HG02981 (cell line): ENCODE data around the gene WFDC5.

Source experiments
- ATAC-seq: cut with Tn5 transposase; IDR thresholded peaks from one replicate; pipeline ENCODE4 v1.9.1; 2021; ENCODE audit warnings: mild to moderate bottlenecking, moderate library complexity; ENCODE audit not compliant: unreplicated experiment

WFDC5 gene

GRCh38 chr20:45115829-45116228, 855 bp upstream of the WFDC5 start:
- no peak for ATAC-seq

GRCh38 chr20:45115386-45115774, 406 bp upstream of the WFDC5 start:
- no peak for ATAC-seq

- ATAC-seq: no peak
These were observed 1.1 kb downstream of the WFDC5 start for GRCh38 chr20:45113865-45114264.

- ATAC-seq: no peak
These were observed 2.2 kb downstream of the WFDC5 start for GRCh38 chr20:45112754-45113153.

- no peak for ATAC-seq
These were observed 3.0 kb downstream of the WFDC5 start for GRCh38 chr20:45111799-45112471.

- no peak for ATAC-seq
These were observed 3.7 kb downstream of the WFDC5 start for GRCh38 chr20:45111285-45111684.

GRCh38 chr20:45110301-45110700, 4.7 kb downstream of the WFDC5 start:
- no peak for ATAC-seq

GRCh38 chr20:45109634-45110033, 5.3 kb downstream of the WFDC5 start:
- no peak for ATAC-seq

- ATAC-seq: no peak
These were observed 9.7 kb downstream of the WFDC5 start for GRCh38 chr20:45105317-45105716.

- no peak for ATAC-seq
These were observed 10.2 kb downstream of the WFDC5 start for GRCh38 chr20:45104786-45105185.

GRCh38 chr20:45103072-45103471, 11.9 kb downstream of the WFDC5 start:
- ATAC-seq: no peak

- ATAC-seq: no peak
These were observed 13.6 kb downstream of the WFDC5 start for GRCh38 chr20:45101333-45101850.

GRCh38 chr20:45100563-45101245, 14.3 kb downstream of the WFDC5 start, which contains the start of gene KCNS1:
TSS of gene KCNS1 (minus strand) at chr20:45101127. CDS start at chr20:45099236, 1,891 bp downstream.
- no peak for ATAC-seq

GRCh38 chr20:45098103-45098773, 16.7 kb downstream of the WFDC5 start:
- ATAC-seq: no peak

- ATAC-seq: no peak
These were observed 17.4 kb downstream of the WFDC5 start for GRCh38 chr20:45097485-45098102.

- no peak for ATAC-seq
These were observed 18.2 kb downstream of the WFDC5 start for GRCh38 chr20:45096781-45097180.

- ATAC-seq: no peak
These were observed 19.2 kb downstream of the WFDC5 start for GRCh38 chr20:45095805-45096238.

- no peak for ATAC-seq
These were observed 20.0 kb downstream of the WFDC5 start for GRCh38 chr20:45094864-45095574.

- ATAC-seq: no peak
These were observed 20.8 kb downstream of the WFDC5 start for GRCh38 chr20:45094201-45094600.

- ATAC-seq: no peak
These were observed 22.1 kb downstream of the WFDC5 start for GRCh38 chr20:45092898-45093297.

GRCh38 chr20:45091366-45091765, 23.6 kb downstream of the WFDC5 start:
- no peak for ATAC-seq
